Small intestine (tissue), 7 donors: Measurements from ENCODE around the gene LUC7L. TPM values are rescaled to one million over a fixed set of nuclear protein-coding genes. Genes with fewer than 3 reads are reported as not detected.
"Not testable (repeated sequence)": the region's sequence is repeated elsewhere in the genome, so short reads cannot be mapped to it uniquely, and the experiment has no call there.

Experiments used
- DNase-seq, 2 donors: peaks; one replicate each; pipeline versions ENCODE4 v3.0.0 to v3.0.0-alpha.2; 2013
- FAIRE-seq: peaks from 2 replicates; lab custom pipeline; 2012; peaks lifted over from hg19 to GRCh38; lab: Jason Lieb, UNC
- H3K27ac ChIP-seq, 3 donors: one replicate each; pipeline ENCODE4 v1.5.1; 2013; ENCODE audit warnings: low read length in 2 of 3, mild to moderate bottlenecking in 2 of 3, control low read depth in 1 of 3, inconsistent platforms in 1 of 3, low read depth in 1 of 3, moderate library complexity in 1 of 3
- H3K27me3 ChIP-seq, 3 donors: one replicate each; pipeline ENCODE4 v1.6.1; 2013; ENCODE audit warnings: low read length in 3 of 3, inconsistent platforms in 1 of 3; ENCODE audit not compliant: control insufficient read depth in 3 of 3, insufficient read depth in 3 of 3
- H3K36me3 ChIP-seq, 3 donors: one replicate each; pipeline ENCODE4 v1.6.1; 2013; ENCODE audit warnings: low read length in 3 of 3, inconsistent platforms in 1 of 3, low read depth in 1 of 3, mild to moderate bottlenecking in 1 of 3, moderate library complexity in 1 of 3; ENCODE audit not compliant: control insufficient read depth in 3 of 3, insufficient read depth in 2 of 3
- H3K4me1 ChIP-seq, 3 donors: one replicate each; pipeline ENCODE4 v1.6.1; 2013; ENCODE audit warnings: low read length in 2 of 3, inconsistent platforms in 1 of 3, low read depth in 1 of 3, mild to moderate bottlenecking in 1 of 3, moderate library complexity in 1 of 3; ENCODE audit not compliant: control insufficient read depth in 3 of 3, insufficient read depth in 2 of 3
- H3K4me3 ChIP-seq, 3 donors: one replicate each; pipeline ENCODE4 v1.5.1; 2013; ENCODE audit warnings: low read length in 3 of 3, control low read depth in 1 of 3, inconsistent platforms in 1 of 3, low read depth in 1 of 3, mild to moderate bottlenecking in 1 of 3, moderate library complexity in 1 of 3
- H3K9me3 ChIP-seq, 2 donors: one replicate each; pipeline ENCODE4 v1.6.1; 2013; ENCODE audit warnings: low read depth in 1 of 2, low read length in 1 of 2; ENCODE audit not compliant: control insufficient read depth in 2 of 2, insufficient read depth in 1 of 2
- WGBS, 3 donors: extraction: QIAGEN DNeasy Blood & Tissue Kit; methylation state at CpG; one replicate each; pipeline ENCODE4 v1.1.7; 2013; 5-methylcytosine and 5-hydroxymethylcytosine counted together
- polyA plus RNA-seq, 4 donors: library from polyadenylated mRNA; stranded (reverse) in 3 of 4; unstranded in 1 of 4; fragments of 200-250 nt in 3 of 4; fragments of 120-200 nt in 1 of 4; gene quantifications; one replicate each; pipeline versions ENCODE4 v1.2.1 to v1.2.3, GENCODE V29; 2013
- donor health status: healthy with polysubstance abuse.
- donor health status: control.
- donor health status: control.
- donor health status: Bipolar disorder and iron deficiency.
- donor health status: healthy.

Gene LUC7L
- polyA plus RNA-seq, 4 donors = 56.6 to 136 (median 94.9) TPM

DNA sequence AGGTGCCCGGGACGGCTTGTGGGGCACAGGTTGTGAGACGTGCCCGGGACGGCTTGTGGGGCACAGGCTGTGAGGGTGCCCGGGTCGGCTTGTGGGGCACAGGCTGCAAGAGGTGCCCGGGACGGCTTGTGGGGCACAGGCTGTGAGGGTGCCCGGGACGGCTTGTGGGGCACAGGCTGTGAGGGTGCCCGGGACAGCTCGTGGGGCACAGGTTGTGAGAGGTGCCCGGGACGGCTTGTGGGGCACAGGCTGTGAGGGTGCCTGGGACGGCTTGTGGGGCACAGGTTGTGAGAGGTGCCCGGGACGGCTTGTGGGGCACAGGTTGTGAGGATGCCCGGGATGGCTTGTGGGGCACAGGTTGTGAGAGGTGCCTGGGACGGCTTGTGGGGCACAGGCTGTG lies 69.0 kb downstream of the LUC7L start:
- H3K4me3 ChIP-seq, FAIRE-seq, H3K4me1 ChIP-seq, DNase-seq, H3K36me3 ChIP-seq, H3K27ac ChIP-seq, H3K9me3 ChIP-seq: not testable (repeated sequence)
- peaks cover 0 to 32% (median 6%) of the 10 kb centered on the region in 3 donors for H3K27me3 ChIP-seq
- 71 to 80% (median 80%) methylated on average over 14 to 20 of the region's 20 CpGs for WGBS, 3 donors

DNA sequence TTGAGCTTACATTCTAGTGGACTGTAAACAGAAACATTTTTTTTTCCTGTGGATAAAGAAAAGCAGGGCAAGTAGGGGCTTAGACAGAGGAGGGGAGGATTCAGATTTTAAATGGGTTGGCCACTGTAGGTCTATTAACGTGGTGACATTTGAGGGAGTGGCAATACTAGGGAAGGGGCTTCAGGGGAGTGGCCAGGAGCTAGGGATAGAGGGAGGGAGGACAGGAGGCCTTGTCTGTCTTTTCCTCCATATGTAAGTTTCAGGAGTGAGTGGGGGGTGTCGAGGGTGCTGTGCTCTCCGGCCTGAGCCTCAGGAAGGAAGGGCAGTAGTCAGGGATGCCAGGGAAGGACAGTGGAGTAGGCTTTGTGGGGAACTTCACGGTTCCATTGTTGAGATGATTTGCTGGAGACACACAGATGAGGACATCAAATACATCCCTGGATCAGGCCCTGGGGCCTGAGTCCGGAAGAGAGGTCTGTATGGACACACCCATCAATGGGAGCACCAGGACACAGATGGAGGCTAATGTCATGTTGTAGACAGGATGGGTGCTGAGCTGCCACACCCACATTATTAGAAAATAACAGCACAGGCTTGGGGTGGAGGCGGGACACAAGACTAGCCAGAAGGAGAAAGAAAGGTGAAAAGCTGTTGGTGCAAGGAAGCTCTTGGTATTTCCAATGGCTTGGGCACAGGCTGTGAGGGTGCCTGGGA lies 70.0 kb downstream of the LUC7L start:
- H3K9me3 ChIP-seq = no peaks in the 10 kb centered on the region
- no peak overlapping the region for H3K4me3 ChIP-seq
- DNase-seq (no peak), FAIRE-seq (no peak)
- peaks cover 0 to 6% (median 5%) of the 10 kb centered on the region in 3 donors for H3K4me1 ChIP-seq
- H3K27ac ChIP-seq = no peak overlapping the region
- 31 to 47% (median 35%) methylated on average over 6 of the region's 6 CpGs for WGBS, 3 donors
- H3K27me3 ChIP-seq = peaks cover 0 to 38% (median 3%) of the 10 kb centered on the region in 3 donors
- H3K36me3 ChIP-seq = no peaks in the 10 kb centered on the region

GRCh38 chr16:155031-155398 lies 74.2 kb downstream of the LUC7L start:
- H3K36me3 ChIP-seq = no peaks in the 10 kb centered on the region
- H3K27me3 ChIP-seq = peaks cover 0 to 34% (median 1%) of the 10 kb centered on the region in 3 donors
- 60 to 70% (median 62%) methylated on average over 7 of the region's 7 CpGs for WGBS, 3 donors
- no peak overlapping the region for H3K27ac ChIP-seq
- FAIRE-seq (no peak), DNase-seq (no peak)
- no peaks in the 10 kb centered on the region for H3K9me3 ChIP-seq
- H3K4me3 ChIP-seq = no peak overlapping the region
- H3K4me1 ChIP-seq = peaks cover 0 to 7% (median 6%) of the 10 kb centered on the region in 3 donors

- FAIRE-seq = no peak
- peaks cover 0 to 34% (median 1%) of the 10 kb centered on the region in 3 donors for H3K27me3 ChIP-seq
These were observed 74.8 kb downstream of the LUC7L start for GRCh38 chr16:154217-155030.

GRCh38 chr16:153550-154216 lies 75.6 kb downstream of the LUC7L start:
- not testable (repeated sequence) for H3K4me1 ChIP-seq, H3K36me3 ChIP-seq, H3K27ac ChIP-seq, H3K9me3 ChIP-seq, FAIRE-seq, H3K4me3 ChIP-seq, DNase-seq
- peaks cover 0 to 37% (median 1%) of the 10 kb centered on the region in 3 donors for H3K27me3 ChIP-seq
- WGBS, 3 donors = no CpG with 5 or more reads among the region's 74 CpGs

More at GRCh38 chr16:154217-155030, 74.8 kb downstream of the LUC7L start:
- H3K4me3 ChIP-seq = peak overlapping the region in 2 of 3 donors; percentile 22 to 28
- WGBS, 3 donors = 3 to 10% (median 7%) methylated on average over 52 to 53 of the region's 59 CpGs
- H3K4me1 ChIP-seq = peaks cover 0 to 7% (median 6%) of the 10 kb centered on the region in 3 donors
- H3K9me3 ChIP-seq = no peaks in the 10 kb centered on the region
- no peak overlapping the region for H3K27ac ChIP-seq
- H3K36me3 ChIP-seq = no peaks in the 10 kb centered on the region
- peak in 1 of 2 donors; percentile 41 for DNase-seq

DNA sequence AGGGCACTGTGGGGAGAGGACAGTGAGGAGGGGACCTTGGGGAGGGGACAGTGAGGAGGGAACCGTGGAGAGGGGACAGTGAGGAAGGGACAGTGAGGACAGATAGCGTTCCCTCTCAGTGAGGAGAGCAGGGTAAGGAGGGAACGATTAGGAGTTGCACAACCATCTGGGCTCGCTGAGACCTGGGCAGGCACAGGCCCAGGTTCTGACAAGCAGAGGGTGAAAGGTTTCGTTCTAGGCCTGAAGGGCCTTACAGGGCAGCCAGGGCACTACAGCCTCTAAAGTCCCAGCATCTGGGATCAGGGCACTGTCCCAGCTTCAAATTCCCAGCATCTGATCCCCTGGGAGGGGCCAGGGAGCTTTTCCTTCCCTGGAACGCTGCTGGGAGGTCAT lies 76.1 kb downstream of the LUC7L start:
- H3K27me3 ChIP-seq = peaks cover 0 to 41% (median 0%) of the 10 kb centered on the region in 3 donors
- H3K27ac ChIP-seq, H3K9me3 ChIP-seq, FAIRE-seq, H3K4me1 ChIP-seq, DNase-seq, H3K4me3 ChIP-seq, H3K36me3 ChIP-seq: not testable (repeated sequence)
- 23 to 49% (median 47%) methylated on average over 3 to 4 of the region's 6 CpGs for WGBS, 3 donors

GRCh38 chr16:152141-153128 lies 76.8 kb downstream of the LUC7L start, which contains the start of gene HBZ:
TSS of gene HBZ (plus strand) at chr16:152644. CDS start at chr16:152910, 266 bp downstream.
- DNase-seq (no peak), FAIRE-seq (no peak)
- Histone ChIP-seq H3K27me3 (peaks cover 0 to 41% (median 0%) of the 10 kb centered on the region in 3 donors), H3K4me1 (peaks cover 0 to 7% (median 6%) of the 10 kb centered on the region in 3 donors), H3K27ac (no peak within 1 kb of the TSS), H3K9me3 (no peaks in the 10 kb centered on the region), H3K36me3 (no peaks in the 10 kb centered on the region), H3K4me3 (no peak within 1 kb of the TSS)
- WGBS, 3 donors = 63 to 73% (median 71%) methylated on average over 17 of the region's 17 CpGs
